ENCODE data around the gene DCAF15.

The DCAF15 gene

DNA sequence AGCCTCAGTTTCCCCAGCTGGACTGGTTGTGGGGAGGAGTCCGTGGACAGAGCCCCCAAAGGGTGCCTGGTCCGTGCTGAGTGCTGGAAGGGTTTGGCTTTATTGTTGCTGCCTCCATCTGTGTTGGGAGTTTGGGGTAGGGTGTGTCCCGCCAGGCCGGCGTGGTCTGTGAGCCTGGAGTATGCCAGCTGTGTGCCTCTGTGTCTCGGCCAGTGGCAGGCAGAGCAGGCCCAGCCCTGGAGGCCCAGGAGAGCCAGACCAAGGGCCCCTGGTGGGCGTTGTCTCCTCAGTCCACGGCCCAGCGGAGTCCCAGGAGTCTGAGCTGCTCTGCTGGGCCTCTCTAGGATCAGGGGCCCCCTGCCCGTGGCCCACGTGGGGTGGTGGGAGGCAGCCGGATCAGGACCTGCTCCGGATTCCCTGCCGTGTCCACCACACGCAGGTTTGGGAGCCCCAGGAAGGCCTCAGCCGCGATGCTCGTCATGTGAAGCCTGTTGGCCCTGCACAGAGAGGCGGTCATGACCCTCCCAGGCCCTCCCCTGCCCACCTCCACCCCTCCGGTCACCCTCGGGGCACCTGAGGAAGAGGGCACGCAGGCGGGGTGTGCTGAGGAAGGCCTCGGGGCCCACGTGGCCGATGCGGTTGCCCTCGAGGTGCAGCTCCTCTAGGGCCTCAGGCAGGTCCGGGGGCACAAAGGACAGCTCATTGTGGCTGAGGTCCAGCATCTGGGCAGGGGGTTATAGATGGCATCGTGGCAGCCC, 20.7 kb upstream of the DCAF15 start:
- no peak for DNase-seq

DNA sequence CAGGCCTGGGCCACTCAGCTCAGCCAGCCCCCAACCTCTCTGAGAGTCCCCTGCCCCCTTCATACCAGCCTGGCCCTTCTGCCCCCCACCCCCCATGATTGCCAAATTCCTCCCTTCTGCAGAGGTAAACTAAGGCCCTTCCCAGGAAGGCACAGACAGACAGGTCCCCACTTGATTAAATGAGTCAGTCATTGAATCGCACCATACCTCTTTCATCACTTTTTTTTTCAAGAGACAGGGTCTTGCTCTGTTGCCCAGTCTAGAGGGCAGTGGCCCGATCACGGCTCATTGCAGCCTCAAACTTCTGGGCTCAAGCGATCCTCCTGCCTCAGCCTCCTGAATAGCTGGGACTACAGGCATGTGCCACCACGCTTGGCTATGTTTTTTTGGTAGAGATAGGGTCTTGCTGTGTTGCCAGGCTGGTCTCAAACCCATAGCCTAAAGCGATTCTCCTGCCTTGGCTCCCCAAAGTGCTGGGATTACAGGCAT, 20.1 kb upstream of the DCAF15 start:
- DNase-seq: no peak

DNA sequence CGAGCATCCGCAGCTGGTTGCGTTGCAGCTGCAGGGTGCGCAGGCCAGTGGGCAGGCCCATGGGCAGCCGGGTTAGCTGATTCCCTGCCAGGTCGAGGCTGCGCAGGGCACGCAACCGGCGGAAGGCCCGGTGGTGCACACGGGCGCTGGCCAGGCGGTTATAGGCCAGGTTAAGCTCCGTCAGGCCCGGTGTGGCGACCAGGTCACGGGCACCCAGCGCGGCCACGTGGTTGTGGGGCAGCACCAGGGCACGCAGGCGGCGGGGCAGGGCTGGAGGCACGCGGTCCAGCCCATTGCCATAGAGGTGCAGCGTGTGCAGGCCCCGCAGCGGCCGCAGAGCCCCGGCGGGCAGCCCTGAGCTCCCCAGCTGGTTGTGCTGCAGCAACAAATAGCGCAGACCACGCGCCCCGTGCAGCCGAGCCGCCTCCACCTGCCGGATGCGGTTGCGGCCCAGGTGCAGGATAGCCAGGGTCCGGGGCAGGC, 19.4 kb upstream of the DCAF15 start:
- no peak for DNase-seq

DNA sequence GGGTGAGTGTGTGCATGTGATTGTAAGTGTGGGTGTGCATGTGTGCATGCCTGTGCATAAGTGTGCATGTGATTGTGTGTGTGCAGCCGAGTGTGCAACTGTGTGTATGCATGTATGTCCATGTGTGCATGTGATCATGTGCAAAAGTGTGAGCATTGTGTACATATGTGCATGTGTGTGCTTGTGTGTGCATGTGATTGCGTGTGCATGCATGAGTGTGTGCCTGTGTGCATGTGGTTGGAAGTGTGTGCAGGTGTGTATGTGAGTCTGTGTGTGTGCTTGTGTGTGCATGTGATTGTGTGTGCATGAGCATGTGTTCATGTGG, 17.6 kb upstream of the DCAF15 start:
- no peak for DNase-seq

DNA sequence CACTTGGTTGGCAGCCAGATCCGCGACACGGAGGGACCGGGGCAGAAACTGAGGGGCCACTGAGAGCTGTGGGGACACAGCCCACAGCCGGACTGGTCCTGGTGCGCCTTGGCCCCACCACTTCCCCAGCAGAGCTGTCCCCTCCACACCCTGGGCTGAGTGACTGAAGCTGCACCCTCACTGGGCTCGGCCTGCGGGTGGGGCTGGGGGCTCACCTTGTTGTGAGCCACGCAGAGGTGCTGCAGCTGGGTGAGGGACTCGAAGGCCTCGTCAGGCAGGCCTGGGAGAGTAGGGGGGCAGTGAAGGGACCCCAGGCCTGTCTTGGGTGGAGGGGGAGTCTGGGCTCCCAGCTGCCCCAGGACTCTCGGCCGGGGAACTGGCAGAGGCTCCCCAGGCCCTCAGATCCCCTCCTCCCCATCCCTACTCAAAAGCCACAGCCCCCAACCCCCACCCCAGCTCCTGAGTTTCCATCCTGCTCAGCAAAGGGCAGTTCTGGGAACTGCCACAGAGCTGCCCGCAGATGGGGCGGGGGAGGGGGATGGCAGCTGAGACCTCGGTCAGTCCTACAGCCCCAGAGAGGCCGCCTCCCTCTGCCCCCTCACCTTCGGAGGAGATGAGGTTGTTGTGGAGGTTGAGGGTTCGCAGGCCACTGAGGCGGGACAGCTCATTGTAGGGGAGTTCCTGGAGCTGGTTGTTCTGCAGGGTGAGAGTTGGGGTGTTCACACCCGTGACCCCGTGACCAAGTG, 16.4 kb upstream of the DCAF15 start:
- no peak for DNase-seq

DNA sequence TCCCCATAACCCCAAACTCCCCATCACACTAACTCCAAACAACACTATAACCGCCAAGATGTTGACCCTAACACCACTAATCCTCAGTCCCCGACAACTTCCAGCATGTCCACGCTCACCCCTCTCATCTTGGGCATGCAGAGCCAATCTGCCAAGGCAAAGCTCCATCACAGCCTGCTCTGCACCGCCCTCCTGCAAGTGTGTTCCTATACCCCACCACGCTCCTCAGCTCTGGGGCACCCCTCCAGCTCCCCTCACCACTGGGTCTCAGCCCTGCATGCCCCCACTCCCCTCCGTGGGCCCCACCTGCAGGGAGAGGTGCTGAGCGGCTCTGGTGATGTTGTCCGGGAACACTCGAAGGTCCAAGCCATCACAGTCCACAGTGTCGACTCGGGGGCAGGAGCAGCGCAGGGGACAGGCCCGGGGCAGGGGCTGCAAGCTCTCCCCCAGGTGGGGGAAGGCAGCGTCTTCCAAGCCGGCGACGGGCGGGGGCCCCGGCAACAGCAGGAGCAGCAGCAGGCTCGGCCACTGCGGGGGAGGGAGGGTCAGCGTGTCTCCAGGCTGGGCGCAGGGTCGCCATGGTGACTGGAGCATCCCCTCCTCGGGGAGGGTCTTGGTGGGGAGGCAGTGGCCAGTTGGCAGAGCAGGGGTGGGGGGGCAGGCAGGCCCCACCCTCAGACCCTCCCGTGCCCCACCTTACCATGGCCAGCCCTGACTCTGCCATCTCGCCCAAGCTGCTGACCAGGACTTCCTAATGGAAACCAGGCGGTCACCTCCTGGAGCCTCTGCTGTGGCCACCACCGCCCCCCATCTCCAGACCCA, 14.6 kb upstream of the DCAF15 start:
- DNase-seq: no peak

DNA sequence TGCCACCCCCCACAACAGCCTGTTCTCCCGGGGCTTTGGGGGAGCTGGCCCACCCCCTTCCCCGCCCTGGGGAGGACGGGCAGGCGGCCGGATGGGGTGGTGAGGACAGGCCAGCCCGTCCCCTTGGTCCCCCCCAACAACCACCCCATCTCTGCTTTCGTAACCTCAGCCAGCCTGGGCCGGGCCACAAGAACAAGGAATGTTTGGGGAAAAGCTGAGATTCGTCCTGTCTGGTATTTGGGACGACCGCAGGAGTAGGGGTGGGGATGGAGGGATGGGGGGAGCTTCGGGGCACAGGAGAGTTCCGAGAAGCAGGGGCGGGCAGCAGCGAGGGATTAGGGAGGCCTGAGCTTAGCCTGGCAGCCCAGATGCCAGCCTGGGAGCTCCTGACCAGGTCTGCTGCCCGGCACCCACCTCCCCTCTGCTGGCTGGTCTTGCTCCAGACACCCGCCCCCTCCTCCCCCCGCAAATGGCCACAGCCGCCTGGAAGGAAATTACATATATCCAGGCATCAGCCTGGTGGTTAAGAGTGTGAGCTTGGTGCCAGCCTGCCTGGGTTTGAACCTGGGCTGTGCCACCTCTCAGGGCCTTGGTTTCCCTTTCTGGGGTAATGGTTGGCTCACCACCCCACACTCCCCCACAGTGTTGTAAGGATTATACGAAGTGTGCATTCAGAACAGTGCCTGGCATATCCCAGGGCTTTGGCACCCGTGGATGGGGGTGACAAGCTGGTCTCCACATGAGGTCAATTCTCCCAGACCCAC, 13.8 kb upstream of the DCAF15 start, which contains the start of gene PODNL1:
Gene PODNL1, minus strand, starts transcription at position 117 of the 764 bp plus-strand sequence. CDS start 236 bp downstream, outside the sequence.
- DNase-seq: no peak

DNA sequence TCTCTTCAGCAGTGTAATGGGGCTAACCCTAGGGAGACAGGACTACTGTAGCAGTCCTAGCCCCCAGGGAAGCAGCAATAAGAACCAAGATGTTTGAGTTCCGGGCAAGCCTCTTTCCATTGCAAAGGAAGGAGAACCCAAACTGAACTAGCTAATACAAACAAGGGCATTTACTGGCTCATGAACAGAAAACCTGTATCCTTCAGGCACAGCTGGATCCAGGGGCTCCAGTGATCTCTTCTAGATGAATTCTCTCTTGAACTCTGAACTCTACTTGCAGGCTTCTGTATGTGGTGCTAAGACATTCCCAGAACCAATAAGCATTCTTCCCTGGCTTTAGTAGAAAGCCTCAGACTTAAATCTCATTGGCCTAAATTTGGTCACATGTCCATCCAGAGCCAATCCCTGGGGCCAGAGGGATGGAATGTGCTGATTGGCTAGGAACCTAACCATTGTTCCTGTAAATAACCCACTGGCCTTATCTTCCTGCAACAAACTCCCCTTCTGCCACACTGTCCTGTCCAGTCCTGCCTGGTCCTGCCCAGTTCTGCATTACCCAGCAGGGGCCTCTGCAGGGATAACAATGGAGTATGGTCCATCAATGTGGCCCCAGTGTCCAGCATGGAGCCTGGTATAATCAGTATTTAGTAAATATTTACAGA, 10.2 kb upstream of the DCAF15 start:
- DNase-seq: no peak

DNA sequence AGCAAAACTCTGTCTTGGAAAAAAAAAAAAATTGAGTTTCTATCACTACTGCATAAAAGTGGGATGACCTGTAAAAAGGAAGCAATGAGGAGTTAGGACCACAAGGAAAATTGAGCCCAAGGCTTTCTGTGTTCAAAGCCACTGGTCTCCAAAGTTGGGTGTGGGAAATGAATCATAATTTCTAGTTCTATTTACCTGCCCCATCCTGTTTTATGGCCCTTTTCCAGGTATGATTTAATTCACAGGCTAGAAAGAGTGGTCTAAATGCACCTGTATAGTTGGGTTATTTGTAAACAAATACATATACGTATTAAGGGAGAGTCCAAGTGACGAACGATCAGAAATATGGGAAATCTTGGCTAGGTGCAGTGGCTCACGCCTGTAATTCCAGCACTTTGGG, 5.9 kb upstream of the DCAF15 start:
- no peak for DNase-seq

DNA sequence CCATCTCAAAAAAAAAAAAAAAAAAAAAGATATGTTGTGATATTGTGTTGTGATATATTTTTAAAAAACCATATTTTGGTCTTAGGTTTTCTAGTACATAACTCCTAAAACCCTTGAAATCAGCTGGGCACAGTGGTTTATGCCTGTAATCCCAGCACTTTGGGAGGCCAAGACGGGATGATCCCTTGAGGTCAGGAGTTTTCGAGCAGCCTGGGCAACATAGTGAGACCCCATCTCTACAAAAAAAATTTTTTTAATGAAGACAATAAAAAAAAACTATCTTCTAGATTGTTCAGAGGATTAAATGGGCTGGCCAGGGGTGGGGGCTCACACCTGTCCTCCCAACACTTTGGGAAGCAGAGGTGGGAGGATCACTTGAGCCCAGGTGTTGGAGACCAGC, 1.3 kb upstream of the DCAF15 start:
- no peak for DNase-seq

DNA sequence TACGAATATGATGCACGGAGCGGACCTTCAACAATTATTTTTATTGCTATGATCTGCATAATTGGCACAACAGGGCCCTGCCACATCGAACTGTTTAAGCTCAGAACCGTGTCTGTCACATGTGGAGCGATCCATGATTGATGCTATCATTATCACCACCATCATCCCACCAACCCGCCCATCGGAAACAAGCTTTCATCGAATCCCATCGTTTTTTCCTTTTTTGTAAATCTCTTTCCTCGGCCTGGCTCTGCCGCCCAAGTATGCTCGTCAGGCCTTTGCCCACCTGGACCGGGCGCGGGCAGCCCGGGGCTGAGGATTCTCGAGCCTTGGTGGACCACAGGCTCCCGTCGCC, 533 bp upstream of the DCAF15 start:
- no peak for DNase-seq

DNA sequence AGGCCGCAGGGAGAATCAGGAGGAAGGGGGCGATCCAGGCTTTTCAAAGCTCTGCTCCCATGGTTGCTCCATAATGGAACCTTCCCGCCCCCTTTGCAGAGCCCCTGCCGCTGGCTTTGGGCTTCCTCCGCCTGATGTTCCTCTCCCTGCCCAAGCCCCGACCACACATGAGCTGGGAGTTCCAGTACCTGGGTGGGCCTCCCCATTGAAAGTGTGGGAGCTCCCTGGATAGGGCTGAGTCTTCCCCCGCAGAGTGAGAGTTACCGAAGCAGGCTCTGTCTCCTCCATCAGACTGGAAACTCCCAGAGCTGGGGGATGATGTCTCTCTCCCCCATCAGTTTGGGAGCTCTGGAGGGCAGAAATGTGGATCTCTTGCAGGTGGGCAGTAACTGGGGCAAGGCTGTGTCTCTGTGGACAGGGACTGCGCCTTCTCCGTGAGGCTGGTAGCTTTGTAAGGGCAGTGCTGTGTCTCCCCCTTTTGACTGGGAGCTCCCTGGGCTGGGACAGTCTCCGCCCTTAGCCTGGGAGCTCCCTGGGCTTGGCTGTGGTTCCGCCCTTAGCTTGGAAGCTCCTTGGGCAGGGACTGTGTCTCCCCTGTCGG, 722 bp downstream of the DCAF15 start:
- no peak for DNase-seq

DNA sequence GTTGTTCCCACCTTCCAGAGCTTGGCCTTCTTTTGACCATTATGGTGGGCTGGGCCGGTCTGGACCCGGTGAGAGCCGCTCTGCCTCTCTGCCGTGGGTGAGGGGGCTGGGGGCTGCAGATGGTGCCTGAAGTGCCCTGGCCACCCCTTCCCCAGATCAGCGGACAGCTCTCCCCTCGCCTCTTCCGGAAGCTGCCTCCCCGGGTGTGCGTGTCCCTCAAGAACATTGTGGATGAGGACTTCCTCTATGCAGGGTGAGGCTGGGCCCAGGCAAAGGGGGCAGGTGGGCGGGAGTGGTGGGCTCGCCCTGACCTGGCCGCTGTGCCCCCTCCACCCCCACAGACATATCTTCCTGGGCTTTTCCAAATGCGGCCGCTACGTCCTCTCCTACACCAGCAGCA, 1.9 kb downstream of the DCAF15 start:
- no peak for DNase-seq

DNA sequence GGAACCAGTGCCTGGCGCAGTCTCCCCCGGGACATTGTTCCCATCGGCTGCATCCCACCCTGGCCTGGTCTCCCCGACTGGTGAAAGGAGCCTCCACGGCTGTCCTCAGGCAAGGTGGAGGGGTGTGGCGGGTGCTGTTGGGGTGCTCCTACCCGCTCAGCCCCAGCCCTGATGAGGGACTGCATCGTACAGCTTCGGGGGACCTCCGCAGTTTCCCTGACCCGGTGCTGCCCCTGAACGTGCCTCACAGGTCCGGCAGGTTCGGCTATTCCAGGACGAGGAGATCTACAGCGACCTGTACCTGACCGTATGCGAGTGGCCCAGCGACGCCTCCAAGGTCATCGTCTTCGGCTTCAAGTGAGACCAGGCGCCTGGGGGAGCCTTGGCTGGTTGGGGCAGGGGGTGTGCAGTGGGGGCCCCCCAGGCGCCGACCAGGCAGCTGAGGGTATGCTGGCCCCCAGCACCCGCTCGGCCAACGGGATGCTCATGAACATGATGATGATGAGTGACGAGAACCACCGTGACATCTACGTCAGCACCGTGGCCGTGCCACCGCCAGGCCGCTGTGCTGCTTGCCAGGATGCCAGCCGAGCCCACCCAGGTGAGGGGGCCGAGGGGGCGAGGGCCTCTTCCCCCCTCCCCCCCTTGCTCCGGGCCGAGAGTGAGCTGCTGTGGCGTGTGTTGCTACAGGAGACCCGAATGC, 3.5 kb downstream of the DCAF15 start:
- DNase-seq: no peak

DNA sequence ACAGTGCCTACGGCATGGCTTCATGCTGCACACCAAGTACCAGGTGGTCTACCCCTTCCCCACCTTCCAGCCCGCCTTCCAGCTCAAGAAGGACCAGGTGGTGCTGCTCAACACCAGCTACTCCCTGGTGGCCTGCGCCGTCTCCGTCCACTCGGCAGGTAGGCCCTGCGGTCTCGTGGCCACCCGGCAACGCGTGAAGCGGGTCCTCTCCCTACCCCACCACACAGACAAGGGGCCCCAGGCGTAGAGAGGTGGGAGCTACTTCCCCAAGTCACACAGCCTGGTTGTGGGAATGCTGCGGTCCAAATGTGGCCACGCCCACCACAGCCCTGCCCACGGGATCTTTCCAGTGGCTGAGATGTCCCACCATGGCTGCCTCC, 4.0 kb downstream of the DCAF15 start:
- DNase-seq: no peak

DNA sequence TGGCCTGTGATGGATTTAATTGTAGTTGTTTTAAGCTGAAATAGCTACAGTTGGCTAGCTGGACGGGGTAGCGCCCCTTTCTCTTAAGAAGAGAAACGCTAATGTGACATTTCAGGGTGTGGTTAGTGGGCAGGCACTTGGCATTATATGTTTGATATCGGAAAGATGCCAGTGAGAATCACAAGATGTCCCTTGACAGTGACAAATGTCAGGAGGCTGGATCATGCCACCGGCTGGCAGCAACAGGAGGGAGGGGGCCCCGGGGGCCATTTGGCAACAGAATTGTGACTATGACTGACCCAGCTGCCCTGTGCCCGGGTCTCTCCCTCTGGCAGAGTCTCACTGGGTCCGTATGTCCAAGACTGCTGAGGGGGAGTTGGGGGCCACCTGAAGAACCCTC, 4.7 kb downstream of the DCAF15 start:
- no peak for DNase-seq

DNA sequence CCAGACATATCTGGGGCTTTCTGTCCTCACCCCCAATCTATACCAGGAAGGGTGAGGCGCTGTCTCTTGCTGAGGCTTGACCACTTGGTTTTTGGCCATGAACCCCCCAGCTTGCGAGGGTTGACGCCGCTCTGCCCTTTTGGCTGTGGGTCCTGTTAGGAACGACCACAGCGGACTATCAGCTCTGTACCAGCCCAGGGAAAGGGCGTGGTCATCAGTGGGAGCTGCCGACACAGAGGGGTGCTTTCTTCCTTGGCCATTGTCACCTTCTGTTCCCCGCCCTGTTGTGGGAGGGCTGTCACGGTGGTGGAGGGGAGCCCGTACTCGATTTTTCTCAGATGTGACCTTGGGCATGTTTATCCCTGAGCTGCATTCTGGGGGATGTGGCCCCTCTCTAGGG, 5.7 kb downstream of the DCAF15 start:
- DNase-seq: no peak

DNA sequence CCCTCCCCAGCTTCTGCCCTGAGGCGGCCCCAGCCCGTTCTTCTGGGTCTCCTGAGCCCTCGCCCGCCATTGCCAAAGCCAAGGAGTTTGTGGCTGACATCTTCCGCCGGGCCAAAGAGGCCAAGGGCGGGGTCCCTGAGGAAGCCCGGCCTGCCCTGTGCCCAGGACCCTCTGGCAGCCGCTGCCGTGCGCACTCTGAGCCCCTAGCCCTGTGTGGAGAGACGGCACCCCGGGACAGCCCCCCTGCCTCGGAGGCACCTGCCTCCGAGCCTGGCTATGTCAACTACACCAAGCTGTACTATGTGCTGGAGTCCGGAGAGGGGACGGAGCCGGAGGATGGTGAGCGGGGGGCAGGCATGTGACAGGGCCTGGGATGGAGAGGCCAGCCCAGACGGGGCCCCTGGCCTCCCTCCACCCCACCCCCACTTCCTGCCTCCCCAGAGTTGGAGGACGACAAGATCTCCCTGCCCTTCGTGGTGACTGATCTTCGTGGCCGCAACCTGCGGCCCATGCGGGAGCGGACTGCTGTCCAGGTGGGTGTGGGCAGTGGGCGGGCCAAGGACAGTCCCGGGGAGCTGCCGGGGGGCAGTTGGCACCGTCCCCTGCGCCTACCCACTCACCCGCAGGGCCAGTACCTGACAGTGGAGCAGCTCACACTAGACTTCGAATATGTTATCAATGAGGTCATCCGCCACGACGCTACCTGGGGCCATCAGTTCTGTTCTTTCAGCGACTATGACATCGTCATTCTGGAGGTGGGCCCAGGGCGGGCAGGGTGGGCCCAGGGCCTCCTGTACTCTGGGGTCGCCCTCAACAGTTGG, 7.0 kb downstream of the DCAF15 start:
- DNase-seq: no peak

DNA sequence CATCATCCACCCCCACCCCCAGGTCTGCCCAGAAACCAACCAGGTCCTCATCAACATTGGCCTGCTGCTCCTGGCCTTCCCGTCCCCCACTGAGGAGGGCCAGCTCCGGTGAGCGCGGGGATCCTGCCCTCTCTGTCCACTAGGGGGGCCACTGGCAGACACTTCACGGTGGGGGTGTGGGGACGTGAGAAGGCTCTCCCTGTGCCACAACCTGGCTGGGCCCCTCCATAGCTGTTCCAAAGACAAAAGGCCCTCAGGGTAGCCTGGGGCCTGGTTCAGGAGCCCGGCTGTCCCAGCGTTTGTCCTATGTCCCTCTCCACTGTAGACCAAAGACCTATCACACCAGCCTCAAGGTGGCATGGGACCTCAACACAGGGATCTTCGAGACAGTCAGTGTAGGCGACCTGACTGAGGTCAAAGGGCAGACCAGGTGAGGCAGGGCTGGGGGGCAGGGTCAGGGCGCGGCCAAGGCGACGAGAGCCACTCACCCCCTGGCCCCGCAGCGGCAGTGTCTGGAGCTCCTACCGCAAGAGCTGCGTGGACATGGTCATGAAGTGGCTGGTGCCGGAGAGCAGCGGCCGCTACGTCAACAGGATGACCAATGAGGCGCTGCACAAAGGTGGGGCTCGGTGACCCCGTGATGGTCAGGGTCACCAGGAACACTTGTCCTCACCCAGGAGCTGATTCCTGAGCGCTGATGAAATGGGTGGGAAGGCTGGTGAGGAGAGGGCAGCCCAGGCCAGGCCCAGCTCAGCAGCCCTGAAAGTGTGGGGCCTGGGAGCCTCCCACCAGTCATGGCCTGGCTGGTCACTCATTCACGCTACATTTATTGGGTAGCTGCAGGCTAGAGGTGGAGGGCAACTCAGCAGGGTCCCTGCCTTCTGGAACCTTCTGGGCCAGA, 7.9 kb downstream of the DCAF15 start:
- DNase-seq: no peak

Data from NCI-H526 (cell line).